Measurements from ENCODE around the gene WDR81. TPM values are rescaled to one million over a fixed set of nuclear protein-coding genes. Genes with fewer than 3 reads are reported as not detected.
A peak's percentile ranks its signal among the peaks of the same experiment; 100 is the strongest.

Gene WDR81
- total and polyA plus RNA-seq, 2 experiments from 2014 or later = 9.5 to 23.1 TPM

DNA sequence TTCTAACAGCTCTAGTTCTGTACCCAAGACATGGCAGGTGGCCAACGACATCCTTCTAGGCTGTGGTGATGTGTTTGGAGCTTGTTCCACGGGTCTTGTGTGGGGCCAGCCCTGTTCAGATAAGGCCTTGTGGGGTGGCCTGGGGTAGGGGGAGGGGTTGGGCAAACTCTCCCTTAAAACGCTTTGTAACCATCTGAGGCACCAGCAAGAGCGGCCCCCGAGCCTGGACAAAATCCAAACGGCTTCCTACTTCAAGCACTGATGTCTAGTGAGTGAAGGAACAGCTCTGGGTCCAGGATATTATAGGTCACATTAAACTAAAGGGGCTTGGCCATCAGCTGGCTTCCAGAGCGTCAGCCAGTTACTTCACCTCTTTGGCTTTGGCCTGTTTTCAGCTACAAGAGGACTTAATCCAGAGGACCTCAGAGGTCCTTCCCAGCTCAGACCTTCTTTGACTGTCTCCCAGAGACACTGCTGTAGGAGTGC, 49.2 kb downstream of the WDR81 start:
- Histone ChIP-seq H3K4me3 (no peak overlapping the region), H3K27me3 (no peaks in the 10 kb centered on the region), H3K9me3 (ENCODE audit: low read depth) (no peaks in the 10 kb centered on the region), H3K36me3 (peaks cover 16% of the 10 kb centered on the region), H3K4me1 (ENCODE audit: low read depth) (no peaks in the 10 kb centered on the region), H3K27ac (peak overlapping the region; percentile 35)
- TF ChIP-seq, protein P1, sequence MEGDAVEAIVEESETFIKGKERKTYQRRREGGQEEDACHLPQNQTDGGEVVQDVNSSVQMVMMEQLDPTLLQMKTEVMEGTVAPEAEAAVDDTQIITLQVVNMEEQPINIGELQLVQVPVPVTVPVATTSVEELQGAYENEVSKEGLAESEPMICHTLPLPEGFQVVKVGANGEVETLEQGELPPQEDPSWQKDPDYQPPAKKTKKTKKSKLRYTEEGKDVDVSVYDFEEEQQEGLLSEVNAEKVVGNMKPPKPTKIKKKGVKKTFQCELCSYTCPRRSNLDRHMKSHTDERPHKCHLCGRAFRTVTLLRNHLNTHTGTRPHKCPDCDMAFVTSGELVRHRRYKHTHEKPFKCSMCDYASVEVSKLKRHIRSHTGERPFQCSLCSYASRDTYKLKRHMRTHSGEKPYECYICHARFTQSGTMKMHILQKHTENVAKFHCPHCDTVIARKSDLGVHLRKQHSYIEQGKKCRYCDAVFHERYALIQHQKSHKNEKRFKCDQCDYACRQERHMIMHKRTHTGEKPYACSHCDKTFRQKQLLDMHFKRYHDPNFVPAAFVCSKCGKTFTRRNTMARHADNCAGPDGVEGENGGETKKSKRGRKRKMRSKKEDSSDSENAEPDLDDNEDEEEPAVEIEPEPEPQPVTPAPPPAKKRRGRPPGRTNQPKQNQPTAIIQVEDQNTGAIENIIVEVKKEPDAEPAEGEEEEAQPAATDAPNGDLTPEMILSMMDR (IDR thresholded peaks at IDR 0.05; ENCODE audit: low read depth, low read length) = no peak
- peak in 1 of 2 donors; percentile 92 for DNase-seq (ENCODE audit: low read depth in 1 of 2, low spot score in 1 of 2)

DNA sequence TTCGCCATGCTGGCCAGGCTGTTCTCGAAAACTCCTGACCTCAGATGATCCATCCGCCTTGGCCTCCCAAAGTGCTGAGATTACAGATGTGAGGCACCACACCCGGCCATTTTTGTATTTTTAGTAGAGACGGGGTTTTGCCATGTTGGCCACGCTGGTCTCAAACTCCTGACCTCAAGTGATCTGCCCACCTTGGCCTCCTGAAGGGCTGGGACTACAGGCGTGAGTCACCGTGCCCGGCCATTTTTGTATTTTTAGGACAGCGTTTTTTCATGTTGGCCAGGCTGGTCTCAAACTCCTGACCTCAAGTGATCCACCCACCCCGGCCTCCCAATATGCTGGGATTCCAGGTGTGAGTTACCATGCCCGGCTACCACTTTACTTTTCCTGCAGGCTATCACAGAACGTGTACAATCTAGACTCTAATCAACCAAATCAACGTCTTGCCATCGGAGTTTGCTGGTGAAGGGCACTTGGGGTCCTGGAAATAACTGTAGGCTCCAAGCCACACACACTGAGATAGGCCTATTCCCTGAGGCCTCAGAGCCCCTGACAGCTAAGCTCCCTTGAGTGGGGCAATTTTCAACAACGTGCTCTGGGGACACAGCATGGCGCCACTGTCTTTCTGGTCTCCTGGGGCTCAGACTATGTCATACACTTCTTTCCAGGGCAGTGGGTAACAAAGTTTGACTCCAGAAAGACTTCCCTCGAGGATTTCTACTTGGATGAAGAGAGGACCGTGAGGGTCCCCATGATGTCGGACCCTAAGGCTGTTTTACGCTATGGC, 50.1 kb downstream of the WDR81 start:
- no peak overlapping the region for H3K4me3 ChIP-seq
- no peaks in the 10 kb centered on the region for H3K4me1 ChIP-seq (ENCODE audit: low read depth)
- H3K27me3 ChIP-seq = no peaks in the 10 kb centered on the region
- no peaks in the 10 kb centered on the region for H3K9me3 ChIP-seq (ENCODE audit: low read depth)
- H3K27ac ChIP-seq = peak overlapping the region; percentile 35
- peaks cover 16% of the 10 kb centered on the region for H3K36me3 ChIP-seq
- TF ChIP-seq, protein P1 (IDR thresholded peaks at IDR 0.05; ENCODE audit: low read depth, low read length) = no peak
- no peak for DNase-seq (ENCODE audit: low read depth in 1 of 2, low spot score in 1 of 2)

DNA sequence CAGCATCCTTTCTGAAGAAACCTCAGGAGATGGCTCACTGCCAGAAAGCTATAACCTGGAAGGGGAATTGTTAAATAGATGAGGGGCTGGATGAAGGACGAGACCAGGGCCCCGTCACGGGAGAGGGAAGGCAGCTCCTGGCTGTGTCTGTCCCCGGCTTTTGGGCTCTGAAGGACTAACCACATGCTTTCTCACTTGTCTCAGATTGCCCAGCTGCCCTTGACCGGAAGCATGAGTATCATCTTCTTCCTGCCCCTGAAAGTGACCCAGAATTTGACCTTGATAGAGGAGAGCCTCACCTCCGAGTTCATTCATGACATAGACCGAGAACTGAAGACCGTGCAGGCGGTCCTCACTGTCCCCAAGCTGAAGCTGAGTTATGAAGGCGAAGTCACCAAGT, 51.8 kb downstream of the WDR81 start:
- Histone ChIP-seq H3K36me3 (peaks cover 21% of the 10 kb centered on the region), H3K27ac (no peak overlapping the region), H3K4me3 (no peak overlapping the region), H3K4me1 (ENCODE audit: low read depth) (no peaks in the 10 kb centered on the region), H3K9me3 (ENCODE audit: low read depth) (no peaks in the 10 kb centered on the region), H3K27me3 (no peaks in the 10 kb centered on the region)
- TF ChIP-seq, protein P1 (IDR thresholded peaks at IDR 0.05; ENCODE audit: low read depth, low read length) = no peak
- no peak for DNase-seq (ENCODE audit: low read depth in 1 of 2, low spot score in 1 of 2)

DNA sequence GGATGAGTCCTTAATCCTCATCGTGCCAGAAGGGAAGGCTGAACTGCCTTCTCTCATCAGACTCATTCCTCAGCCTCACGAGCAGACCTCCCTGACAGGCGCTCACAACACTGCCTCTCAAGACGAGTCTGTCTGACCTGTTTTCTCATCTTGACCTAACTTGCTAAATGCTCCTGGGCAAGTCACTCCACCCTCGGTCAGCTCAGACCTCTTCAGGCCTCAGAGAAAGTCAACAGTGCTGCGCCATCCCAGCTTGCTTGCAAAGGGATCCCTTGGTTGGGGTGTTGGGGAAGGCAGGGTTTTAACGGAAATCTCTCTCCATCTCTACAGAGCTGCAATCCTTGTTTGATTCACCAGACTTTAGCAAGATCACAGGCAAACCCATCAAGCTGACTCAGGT, 52.4 kb downstream of the WDR81 start:
- Histone ChIP-seq H3K4me3 (no peak overlapping the region), H3K27ac (no peak overlapping the region), H3K9me3 (ENCODE audit: low read depth) (no peaks in the 10 kb centered on the region), H3K4me1 (ENCODE audit: low read depth) (no peaks in the 10 kb centered on the region), H3K36me3 (peaks cover 24% of the 10 kb centered on the region), H3K27me3 (no peaks in the 10 kb centered on the region)
- no peak for DNase-seq (ENCODE audit: low read depth in 1 of 2, low spot score in 1 of 2)
- TF ChIP-seq, protein P1 (IDR thresholded peaks at IDR 0.05; ENCODE audit: low read depth, low read length) = no peak

DNA sequence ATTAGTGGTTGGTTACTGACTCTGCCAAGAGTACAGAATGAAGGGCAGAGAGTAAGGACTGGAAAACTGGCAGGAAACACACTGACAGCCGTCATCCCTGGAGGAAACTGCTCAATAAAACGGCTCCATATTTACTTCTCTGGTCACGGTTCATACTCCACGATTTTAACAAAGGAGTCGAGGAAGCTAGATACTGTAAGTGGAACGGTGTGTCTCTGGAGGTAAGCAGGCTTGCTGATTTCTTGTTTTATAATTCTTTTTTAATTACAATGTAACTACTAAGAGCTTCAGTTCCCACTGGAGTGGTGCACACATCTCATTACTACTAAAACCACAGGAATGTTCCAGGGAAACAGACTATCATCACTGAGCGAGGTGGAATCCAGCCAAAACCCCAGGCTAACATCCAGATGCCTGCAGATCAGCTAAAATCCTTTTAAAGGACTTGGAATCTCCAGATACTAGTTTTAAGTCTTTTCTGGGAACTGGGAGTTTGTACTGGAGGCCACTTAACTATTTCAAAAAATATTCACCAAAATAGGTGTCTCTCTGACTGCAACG, 55.1 kb downstream of the WDR81 start:
- Histone ChIP-seq H3K4me3 (no peak overlapping the region), H3K4me1 (ENCODE audit: low read depth) (no peaks in the 10 kb centered on the region), H3K27me3 (no peaks in the 10 kb centered on the region), H3K9me3 (ENCODE audit: low read depth) (no peaks in the 10 kb centered on the region), H3K36me3 (peaks cover 30% of the 10 kb centered on the region), H3K27ac (no peak overlapping the region)
- peak in 1 of 2 donors; percentile 99 for DNase-seq (ENCODE audit: low read depth in 1 of 2, low spot score in 1 of 2)
- TF ChIP-seq, protein P1 (IDR thresholded peaks at IDR 0.05; ENCODE audit: low read depth, low read length) = no peak

Measured in cardiac muscle cell (in vitro differentiated cells and primary cell).